Omental fat pad (tissue), 4 donors: ENCODE data around the gene CD300H. TPM values are rescaled to one million over a fixed set of nuclear protein-coding genes. Genes with fewer than 3 reads are reported as not detected.

Experiments
- ATAC-seq: fragments of 150-250 bp; one replicate; pipeline ENCODE4 v1.9.1; 2016; ENCODE audit warnings: mild to moderate bottlenecking, moderate library complexity; ENCODE audit not compliant: low FRiP score
- DNase-seq: peaks from one replicate; pipeline ENCODE4 v3.0.0-alpha.2; 2019; ENCODE audit warnings: low spot score
- total RNA-seq, 4 donors: library from RNA; depleted of rRNA; stranded (reverse); fragments of >200 nt; gene quantifications; one replicate each; pipeline ENCODE4 v1.1.0, GENCODE V29; 2016
- TF ChIP-seq, protein P1 (sequence below), 3 donors: fragments of 450-650 bp; IDR thresholded peaks; one replicate each; pipeline ENCODE4 v1.5.1; 2016 to 2017; ENCODE audit warnings: antibody characterized with exemption in 3 of 3, mild to moderate bottlenecking in 3 of 3, moderate library complexity in 2 of 3

The CD300H gene
- total RNA-seq, 4 donors from 2014 or later, result not detected

DNA sequence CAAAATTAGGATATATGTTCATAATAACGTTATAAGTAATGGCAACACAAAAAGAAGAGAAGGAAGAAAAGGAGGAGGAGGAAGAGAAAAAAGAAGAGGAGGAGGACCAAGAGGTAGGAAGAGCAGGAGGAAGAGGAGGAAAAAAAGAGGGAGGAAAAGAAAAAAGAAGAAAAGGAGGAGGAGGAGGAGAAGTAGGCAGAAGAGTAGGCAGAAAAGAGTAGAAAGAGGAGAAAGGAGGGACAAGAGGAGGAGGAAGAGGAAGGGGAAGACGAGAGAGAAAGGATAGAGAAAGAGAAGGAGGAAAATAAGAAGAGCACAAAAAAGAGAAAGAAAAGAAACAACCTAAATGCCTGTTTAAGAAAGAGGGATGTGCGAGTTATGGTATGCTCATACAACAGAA lies 30.4 kb downstream of the CD300H start:
- TF ChIP-seq, protein P1, sequence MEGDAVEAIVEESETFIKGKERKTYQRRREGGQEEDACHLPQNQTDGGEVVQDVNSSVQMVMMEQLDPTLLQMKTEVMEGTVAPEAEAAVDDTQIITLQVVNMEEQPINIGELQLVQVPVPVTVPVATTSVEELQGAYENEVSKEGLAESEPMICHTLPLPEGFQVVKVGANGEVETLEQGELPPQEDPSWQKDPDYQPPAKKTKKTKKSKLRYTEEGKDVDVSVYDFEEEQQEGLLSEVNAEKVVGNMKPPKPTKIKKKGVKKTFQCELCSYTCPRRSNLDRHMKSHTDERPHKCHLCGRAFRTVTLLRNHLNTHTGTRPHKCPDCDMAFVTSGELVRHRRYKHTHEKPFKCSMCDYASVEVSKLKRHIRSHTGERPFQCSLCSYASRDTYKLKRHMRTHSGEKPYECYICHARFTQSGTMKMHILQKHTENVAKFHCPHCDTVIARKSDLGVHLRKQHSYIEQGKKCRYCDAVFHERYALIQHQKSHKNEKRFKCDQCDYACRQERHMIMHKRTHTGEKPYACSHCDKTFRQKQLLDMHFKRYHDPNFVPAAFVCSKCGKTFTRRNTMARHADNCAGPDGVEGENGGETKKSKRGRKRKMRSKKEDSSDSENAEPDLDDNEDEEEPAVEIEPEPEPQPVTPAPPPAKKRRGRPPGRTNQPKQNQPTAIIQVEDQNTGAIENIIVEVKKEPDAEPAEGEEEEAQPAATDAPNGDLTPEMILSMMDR (IDR thresholded peaks at IDR 0.05), result no peak
- ATAC-seq, result no peak
- DNase-seq, result no peak

DNA sequence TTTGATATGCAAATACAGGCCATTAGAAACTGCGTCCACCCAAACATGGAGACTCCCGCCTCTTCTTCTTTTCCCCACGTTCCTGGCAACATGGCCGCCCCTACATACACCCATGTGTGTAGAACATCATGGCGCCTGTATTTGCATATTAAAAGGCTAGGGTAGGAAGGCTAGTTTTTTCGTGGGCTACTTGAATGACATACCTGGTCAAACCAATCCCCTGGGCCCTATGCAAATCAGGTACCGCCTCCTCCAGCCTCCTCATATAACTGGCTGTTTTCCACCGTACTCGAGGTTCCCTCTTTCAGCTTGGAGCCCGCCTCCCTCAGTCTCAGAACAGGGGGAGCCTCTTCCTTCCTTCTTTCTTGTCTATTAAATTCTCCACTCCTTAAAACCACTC lies 35.2 kb downstream of the CD300H start:
- TF ChIP-seq, protein P1 (IDR thresholded peaks at IDR 0.05), result no peak
- DNase-seq (no peak), ATAC-seq (peak; percentile 25)

DNA sequence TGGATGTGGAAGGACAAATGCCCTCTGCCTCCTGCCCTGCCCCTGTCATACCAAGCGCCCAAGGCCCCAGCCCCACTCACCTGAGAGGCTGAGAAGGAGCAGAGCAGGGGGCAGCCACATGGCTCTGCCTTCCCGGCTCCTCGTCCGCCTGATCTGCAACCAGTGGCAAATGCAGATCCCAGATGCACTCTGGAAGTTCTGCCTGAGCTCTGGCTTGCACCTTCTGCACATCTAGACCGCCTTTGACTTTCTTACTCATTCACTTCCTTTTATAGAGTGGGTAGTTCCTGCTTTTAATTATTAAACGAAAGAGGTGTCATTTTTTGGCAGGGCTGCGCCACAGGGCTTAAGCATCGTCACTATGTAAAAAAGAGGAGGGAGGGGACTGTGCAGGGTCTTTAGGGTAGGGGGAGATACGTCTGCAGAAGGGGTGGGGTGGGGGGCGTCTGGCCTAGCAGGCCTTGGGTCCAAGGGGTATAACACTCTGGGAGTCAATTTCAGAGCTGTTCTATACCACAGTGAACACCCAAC lies 36.0 kb downstream of the CD300H start, which contains the start of gene CD300LB:
CD300LB (minus strand) TSS at position 245 of the 531 bp plus-strand sequence; CDS start at position 120, 125 bp downstream.
- DNase-seq, result no peak
- ATAC-seq, result no peak
- TF ChIP-seq, protein P1 (IDR thresholded peaks at IDR 0.05), result no peak

DNA sequence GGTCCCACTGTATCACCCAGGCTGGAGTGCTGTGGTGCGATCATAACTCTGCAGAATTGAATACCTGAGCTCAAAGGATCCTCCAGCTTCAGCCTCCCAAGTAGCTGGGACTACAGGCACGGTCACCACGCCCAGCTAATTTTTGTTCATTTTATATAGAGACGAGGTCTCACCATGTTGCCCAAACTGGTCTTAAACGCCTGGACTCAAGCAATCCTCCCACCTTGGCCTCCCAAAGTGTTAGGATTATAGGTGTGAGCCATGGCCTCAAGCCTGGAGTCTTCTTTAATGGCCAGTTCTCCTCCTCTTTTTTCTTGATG lies 36.5 kb downstream of the CD300H start:
- no peak for ATAC-seq
- DNase-seq, result no peak
- TF ChIP-seq, protein P1 (IDR thresholded peaks at IDR 0.05), result no peak

DNA sequence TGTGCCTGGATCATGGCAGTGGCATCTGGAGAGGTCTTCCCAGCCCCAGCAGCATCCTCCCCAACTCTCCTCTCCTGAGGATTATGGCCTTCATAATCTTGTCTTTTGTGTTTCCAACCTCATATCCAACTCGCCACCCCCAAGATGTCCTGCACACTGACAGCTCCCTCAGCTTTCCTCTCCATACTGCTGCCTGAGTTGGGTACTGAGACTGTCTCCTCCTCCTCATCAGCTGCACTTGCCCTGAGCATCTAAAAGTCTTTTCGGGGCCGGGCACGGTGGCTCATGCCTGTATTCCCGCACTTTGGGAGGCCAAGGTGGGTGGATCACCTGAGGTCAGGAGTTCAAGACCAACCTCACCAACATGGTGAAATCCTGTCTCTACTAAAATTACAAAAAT lies 38.1 kb downstream of the CD300H start:
- ATAC-seq (no peak), DNase-seq (no peak)
- TF ChIP-seq, protein P1 (IDR thresholded peaks at IDR 0.05), result no peak

DNA sequence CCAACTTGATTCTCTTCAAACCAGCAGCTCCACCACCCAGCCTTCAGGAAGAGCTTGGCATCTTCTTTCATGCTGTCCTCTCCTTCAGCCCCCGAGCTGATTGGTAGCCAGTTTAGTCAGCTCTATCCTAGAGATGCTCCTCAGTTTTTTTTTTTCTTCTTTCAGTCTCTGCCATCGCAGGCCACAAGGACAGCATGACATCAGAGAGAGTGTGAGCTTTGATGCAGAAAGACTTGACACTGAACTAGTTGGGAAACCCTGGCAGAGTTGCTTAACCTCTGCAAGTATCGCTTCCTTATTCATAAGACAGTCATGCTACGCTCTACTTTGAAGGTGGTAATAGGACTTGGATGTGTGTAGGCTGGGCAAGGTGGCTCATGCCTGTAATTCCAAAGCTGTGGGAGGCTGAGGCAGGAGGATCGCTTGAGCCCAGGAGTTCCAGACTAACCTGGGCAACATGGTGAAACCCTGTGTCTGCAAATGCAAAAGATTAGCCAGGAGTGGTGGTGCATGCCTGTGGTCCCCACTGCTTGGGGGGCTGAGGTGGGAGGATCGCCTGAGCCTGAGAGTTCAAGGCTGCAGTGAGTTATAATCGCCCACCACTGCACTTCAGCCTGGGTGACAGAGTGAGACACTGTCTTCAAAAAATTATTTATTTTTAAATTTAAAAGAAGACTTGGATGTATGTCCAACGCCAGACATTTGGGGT lies 38.7 kb downstream of the CD300H start:
- DNase-seq (peak; percentile 22), ATAC-seq (peak; percentile 18)
- TF ChIP-seq, protein P1 (IDR thresholded peaks at IDR 0.05), result no peak

DNA sequence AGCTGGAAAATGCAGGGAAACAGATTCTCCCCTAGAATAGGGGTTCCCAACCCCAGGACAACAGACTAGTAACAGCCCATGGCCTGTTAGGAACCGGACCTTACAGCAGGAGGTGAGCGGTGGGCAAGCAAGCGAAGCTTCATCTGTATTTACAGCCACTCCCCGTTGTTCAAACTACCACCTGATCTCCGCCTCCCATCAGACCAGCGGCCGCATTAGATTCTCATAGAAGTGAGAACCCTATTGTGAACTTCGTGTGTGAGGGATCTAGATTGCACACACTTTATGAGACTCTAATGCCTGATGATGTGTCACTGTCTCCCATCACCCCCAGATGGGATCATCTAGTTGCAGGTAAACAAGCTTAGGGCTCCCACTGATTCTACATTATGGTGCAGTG lies 39.6 kb downstream of the CD300H start:
- peak; percentile 20 for DNase-seq

More for the DNA sequence above, 39.6 kb downstream of the CD300H start:
- ATAC-seq, result no peak
- TF ChIP-seq, protein P1 (IDR thresholded peaks at IDR 0.05), result no peak
